ENCODE measurements around the gene SET.

The SET gene

DNA sequence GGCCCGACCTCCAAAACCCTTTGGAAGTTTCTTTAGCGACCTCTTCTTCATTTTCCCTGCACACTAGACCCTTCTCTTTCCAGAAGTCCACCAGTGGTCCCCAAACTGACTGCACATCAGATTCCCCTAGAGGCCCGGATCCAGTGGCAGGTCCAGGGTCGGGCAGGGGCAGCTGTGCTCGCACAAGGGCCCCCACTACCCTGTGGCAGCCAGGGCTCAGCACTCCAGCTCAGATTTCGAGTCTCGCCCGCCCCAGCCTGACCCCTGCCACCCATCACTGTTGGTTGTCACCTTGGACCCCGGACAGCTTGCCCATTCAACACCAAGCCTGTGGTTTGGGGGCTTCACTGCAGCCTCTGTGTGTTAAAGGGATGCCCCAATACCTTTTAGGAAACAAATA lies 42.7 kb downstream of the SET start:
- DNase-seq, result no peak

DNA sequence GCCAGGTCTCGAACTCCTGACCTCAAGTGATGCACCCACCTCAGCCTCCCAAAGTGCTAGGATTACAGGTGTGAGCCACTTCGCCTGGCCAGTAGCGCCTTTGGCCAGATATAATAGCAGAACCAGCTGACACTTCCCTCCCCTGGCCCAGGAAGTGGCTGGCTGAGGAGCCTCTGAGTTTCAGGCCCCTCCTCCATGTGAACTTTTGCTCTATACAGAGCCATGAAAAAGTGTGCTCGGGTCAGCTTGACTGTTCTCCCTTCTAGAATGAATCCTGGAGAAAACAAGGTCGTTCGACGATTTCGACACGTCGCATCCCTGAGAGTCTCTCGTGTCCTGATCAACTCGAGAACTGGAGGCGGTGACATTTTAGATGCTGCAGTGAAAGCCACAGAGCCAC lies 43.6 kb downstream of the SET start:
- no peak for DNase-seq

DNA sequence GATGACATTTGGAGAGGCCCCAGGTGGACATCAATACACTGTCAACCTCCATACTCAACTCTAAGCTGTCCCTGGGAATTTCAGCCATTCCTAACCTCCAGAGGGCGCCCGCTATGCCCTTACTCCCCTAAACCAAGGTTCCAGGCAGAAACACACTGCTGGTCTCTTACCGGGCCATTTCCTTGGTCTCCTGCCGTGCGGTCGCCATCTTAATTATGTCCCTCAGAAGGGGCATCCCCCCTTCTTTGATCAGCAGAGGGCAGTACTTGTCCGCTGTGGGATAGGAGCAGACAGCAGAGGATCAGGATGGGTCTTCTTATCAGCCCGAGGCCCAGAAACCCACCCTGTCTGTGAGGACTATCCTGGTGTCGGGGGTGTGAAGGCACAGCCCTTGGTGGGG lies 44.2 kb downstream of the SET start:
- no peak for DNase-seq

DNA sequence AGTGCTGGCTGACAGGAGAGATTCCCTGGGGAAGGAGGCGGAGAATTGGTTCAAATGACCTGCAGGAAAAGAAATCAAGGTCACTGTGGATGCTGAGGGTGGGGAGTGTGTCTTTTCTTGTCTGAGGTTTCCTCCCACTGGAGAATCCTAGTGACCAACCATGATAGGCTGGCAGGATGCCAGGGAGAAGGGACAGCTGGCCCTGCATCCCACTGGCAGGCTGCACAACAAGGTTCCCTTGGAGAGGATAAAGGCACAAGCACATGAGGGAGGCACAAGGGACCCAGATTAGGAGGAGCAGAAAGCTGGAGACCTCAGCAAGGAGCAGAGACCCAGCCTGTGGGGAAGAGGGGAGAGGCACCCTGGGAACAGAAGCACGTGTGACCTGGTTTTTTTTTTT lies 46.4 kb downstream of the SET start:
- no peak for DNase-seq

DNA sequence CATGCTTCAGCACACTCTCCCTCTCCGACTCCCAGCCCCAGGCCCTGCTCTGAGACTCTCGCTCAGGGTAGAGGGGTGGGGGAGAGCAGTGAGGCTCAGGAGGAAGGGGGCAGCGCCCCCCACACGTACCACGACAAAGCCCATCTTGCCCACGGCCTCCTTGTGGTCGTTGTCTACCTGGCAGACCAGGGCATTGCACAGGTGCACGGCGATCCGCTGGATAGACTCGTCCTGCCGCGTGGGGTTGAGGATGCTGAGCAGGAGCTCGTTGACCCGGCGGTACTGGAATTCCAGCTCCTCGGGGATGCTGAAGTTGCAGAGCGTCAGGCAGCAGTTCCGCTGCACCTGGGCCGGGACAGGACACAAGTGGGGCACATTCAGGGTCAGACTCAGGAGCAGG lies 53.4 kb downstream of the SET start:
- no peak for DNase-seq

DNA sequence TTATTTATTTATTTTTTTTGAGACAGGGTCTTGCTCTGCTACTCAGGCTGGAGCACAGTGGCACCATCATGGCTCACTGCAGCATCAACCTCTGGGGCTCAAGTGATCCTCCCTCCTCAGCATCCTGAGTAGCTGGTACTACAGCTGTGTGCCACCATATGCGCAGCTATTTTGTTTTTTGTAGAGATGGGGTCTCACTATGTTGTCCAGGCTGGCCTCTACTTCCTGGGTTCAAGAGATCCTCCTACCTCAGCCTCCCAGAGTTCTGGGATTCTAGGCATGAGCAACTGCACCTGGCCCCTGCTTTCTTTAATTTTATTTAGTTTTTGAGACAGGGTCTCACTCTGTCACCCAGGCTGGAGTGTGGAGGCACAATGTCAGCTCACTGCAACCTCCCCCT lies 54.4 kb downstream of the SET start:
- no peak for DNase-seq

Measured in T-helper 1 cell (primary cell).